ENCODE data around the gene CENPN.

The CENPN gene

DNA sequence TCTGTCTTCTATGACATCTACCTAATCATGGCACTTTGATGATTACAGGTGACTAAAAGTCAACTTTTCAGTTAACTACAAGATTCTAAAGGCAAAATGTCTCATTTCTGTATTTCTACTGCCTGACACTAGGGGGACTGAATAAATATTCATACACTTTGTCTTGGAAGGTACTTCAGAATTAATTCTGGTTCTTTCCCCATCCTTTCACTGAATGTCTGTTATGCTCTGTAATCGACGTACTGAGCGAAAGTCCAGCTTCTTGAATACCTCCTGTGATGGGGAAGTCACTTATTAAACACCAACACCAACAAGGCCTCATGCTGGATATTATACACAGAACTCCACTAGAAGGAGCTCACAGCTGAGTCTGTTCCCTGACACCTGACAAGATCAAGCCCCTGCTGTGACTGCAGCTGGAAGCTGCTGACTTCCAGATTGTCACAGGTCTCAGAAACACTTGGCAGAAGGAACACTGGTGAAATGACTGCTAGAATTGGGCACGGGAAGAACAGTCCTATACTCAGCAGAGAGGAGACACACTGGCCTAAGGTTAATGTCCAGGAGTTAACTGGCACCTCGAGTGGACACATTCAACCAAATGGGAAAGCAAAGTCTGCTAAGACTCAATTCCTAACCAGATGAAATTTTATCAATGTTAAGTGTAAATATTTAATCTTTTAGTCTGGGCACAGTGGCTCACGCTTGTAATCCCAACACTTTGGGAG, 32.2 kb upstream of the CENPN start:
- H3K9ac ChIP-seq (ENCODE audit: low read depth in 1 of 2, low read length in 2 of 2) = no peak overlapping the region
- H3K36me3 ChIP-seq (ENCODE audit: control insufficient read depth in 2 of 2, insufficient read depth in 2 of 2, low read length in 2 of 2) = peaks cover 3 to 5% of the 10 kb centered on the region in 2 donors
- H3K4me1 ChIP-seq (ENCODE audit: control insufficient read depth in 2 of 2, insufficient read depth in 2 of 2, low read length in 2 of 2) = peaks cover 0 to 3% of the 10 kb centered on the region in 2 donors
- no peak overlapping the region for H3K4me3 ChIP-seq (ENCODE audit: low read length in 2 of 2)
- no peak overlapping the region for H3K27ac ChIP-seq (ENCODE audit: low read depth in 2 of 2, low read length in 2 of 2)
- no peaks in the 10 kb centered on the region for H3K27me3 ChIP-seq (ENCODE audit: control insufficient read depth in 2 of 2, insufficient read depth in 2 of 2, low read length in 2 of 2)
- H3K9me3 ChIP-seq (ENCODE audit: control insufficient read depth in 2 of 2, low read length in 2 of 2) = no peaks in the 10 kb centered on the region

GRCh38 chr16:80976946-80977345, 30.1 kb upstream of the CENPN start:
- H3K9ac ChIP-seq (ENCODE audit: low read depth in 1 of 2, low read length in 2 of 2) = no peak overlapping the region
- H3K4me1 ChIP-seq (ENCODE audit: control insufficient read depth in 2 of 2, insufficient read depth in 2 of 2, low read length in 2 of 2) = peaks cover 3% of the 10 kb centered on the region in 2 donors
- no peaks in the 10 kb centered on the region for H3K9me3 ChIP-seq (ENCODE audit: control insufficient read depth in 2 of 2, low read length in 2 of 2)
- no peaks in the 10 kb centered on the region for H3K27me3 ChIP-seq (ENCODE audit: control insufficient read depth in 2 of 2, insufficient read depth in 2 of 2, low read length in 2 of 2)
- H3K4me3 ChIP-seq (ENCODE audit: low read length in 2 of 2) = no peak overlapping the region
- peaks cover 5 to 6% of the 10 kb centered on the region in 2 donors for H3K36me3 ChIP-seq (ENCODE audit: control insufficient read depth in 2 of 2, insufficient read depth in 2 of 2, low read length in 2 of 2)
- H3K27ac ChIP-seq (ENCODE audit: low read depth in 2 of 2, low read length in 2 of 2) = no peak overlapping the region

DNA sequence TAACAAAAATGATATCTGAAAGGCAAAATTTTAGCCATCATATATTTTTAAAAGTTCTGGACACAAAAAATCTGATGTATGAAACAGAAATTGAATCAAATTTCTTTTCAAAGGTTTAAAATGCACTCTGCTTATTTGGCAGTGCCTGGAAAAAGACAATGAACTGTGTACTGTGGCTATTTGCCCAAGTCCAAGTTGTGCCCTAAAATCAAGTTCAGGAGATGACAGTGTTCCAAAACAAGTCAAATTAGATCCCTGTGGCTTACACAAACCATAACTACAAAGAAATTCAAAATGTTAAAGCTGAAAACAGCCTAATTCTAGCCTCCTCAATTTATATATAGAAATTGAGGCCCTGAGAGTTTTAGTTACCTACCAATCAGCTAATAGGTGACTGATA, 25.9 kb upstream of the CENPN start:
- Histone ChIP-seq H3K9ac (ENCODE audit: low read depth in 1 of 2, low read length in 2 of 2) (no peak overlapping the region), H3K4me1 (ENCODE audit: control insufficient read depth in 2 of 2, insufficient read depth in 2 of 2, low read length in 2 of 2) (peaks cover 3 to 11% of the 10 kb centered on the region in 2 donors), H3K36me3 (ENCODE audit: control insufficient read depth in 2 of 2, insufficient read depth in 2 of 2, low read length in 2 of 2) (peaks cover 3% of the 10 kb centered on the region in 2 donors), H3K27me3 (ENCODE audit: control insufficient read depth in 2 of 2, insufficient read depth in 2 of 2, low read length in 2 of 2) (no peaks in the 10 kb centered on the region), H3K27ac (ENCODE audit: low read depth in 2 of 2, low read length in 2 of 2) (no peak overlapping the region), H3K4me3 (ENCODE audit: low read length in 2 of 2) (no peak overlapping the region), H3K9me3 (ENCODE audit: control insufficient read depth in 2 of 2, low read length in 2 of 2) (no peaks in the 10 kb centered on the region)

DNA sequence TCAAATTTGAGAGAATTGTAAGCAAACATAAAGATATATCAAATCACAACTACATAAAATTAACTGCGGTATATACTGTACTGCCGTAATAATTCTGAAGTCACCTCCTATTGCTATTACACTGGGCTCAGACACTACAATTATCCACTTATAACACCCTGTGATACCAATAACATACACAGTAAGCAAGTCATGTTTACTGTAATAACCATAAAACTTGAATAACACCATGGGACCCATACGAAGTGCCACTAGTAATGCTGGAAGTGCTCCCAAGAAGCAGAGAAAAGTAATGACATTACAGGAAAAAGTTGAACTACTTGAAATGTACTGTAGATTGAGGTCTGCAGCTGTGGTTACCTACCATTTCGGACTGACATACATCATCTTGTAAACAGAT, 24.4 kb upstream of the CENPN start:
- H3K4me3 ChIP-seq (ENCODE audit: low read length in 2 of 2) = no peak overlapping the region
- no peaks in the 10 kb centered on the region for H3K9me3 ChIP-seq (ENCODE audit: control insufficient read depth in 2 of 2, low read length in 2 of 2)
- peaks cover 3 to 8% of the 10 kb centered on the region in 2 donors for H3K4me1 ChIP-seq (ENCODE audit: control insufficient read depth in 2 of 2, insufficient read depth in 2 of 2, low read length in 2 of 2)
- no peak overlapping the region for H3K9ac ChIP-seq (ENCODE audit: low read depth in 1 of 2, low read length in 2 of 2)
- peaks cover 3% of the 10 kb centered on the region in 2 donors for H3K36me3 ChIP-seq (ENCODE audit: control insufficient read depth in 2 of 2, insufficient read depth in 2 of 2, low read length in 2 of 2)
- H3K27me3 ChIP-seq (ENCODE audit: control insufficient read depth in 2 of 2, insufficient read depth in 2 of 2, low read length in 2 of 2) = no peaks in the 10 kb centered on the region
- H3K27ac ChIP-seq (ENCODE audit: low read depth in 2 of 2, low read length in 2 of 2) = no peak overlapping the region

DNA sequence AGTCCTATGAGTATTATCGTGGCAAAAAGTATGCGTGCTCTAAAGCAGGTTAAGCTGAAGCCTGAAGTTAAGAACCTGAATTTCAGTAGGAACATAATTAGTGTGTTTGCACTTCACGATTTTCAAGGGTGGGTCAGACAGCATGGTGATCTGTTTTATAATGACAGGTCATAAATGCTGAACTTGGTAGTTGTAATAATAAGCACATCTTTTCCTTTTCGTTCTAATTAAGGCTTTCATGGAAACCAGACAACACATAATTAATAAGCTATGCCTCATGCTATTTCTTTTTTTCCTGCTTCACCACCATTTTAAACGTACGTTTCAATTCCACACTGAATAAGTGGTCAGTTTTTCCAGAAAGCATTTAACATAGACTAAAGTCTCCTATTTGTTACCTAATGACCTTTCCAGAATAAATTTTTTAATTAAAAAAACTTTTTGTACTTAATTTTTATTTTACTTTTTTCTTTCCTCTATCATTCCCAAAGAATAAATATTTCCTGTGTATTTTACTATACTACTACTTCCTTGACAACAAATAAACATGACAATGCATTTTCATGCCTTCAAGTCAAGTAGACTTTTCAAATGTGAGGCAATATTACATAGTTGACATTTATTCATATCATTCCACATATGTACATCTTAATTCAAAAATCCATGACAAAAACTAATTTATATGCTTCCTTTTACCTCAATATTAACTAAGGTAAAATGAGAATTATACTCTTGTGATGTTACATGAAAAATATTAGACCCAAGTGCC, 22.7 kb upstream of the CENPN start:
- no peaks in the 10 kb centered on the region for H3K9me3 ChIP-seq (ENCODE audit: control insufficient read depth in 2 of 2, low read length in 2 of 2)
- no peak overlapping the region for H3K27ac ChIP-seq (ENCODE audit: low read depth in 2 of 2, low read length in 2 of 2)
- no peaks in the 10 kb centered on the region for H3K27me3 ChIP-seq (ENCODE audit: control insufficient read depth in 2 of 2, insufficient read depth in 2 of 2, low read length in 2 of 2)
- H3K36me3 ChIP-seq (ENCODE audit: control insufficient read depth in 2 of 2, insufficient read depth in 2 of 2, low read length in 2 of 2) = peaks cover 3 to 4% of the 10 kb centered on the region in 2 donors
- H3K4me3 ChIP-seq (ENCODE audit: low read length in 2 of 2) = no peak overlapping the region
- H3K4me1 ChIP-seq (ENCODE audit: control insufficient read depth in 2 of 2, insufficient read depth in 2 of 2, low read length in 2 of 2) = peaks cover 3 to 8% of the 10 kb centered on the region in 2 donors
- no peak overlapping the region for H3K9ac ChIP-seq (ENCODE audit: low read depth in 1 of 2, low read length in 2 of 2)

- Histone ChIP-seq H3K4me1 (ENCODE audit: control insufficient read depth in 2 of 2, insufficient read depth in 2 of 2, low read length in 2 of 2) (peaks cover 2 to 8% of the 10 kb centered on the region in 2 donors), H3K9me3 (ENCODE audit: control insufficient read depth in 2 of 2, low read length in 2 of 2) (no peaks in the 10 kb centered on the region), H3K4me3 (ENCODE audit: low read length in 2 of 2) (no peak overlapping the region), H3K36me3 (ENCODE audit: control insufficient read depth in 2 of 2, insufficient read depth in 2 of 2, low read length in 2 of 2) (peaks cover 2 to 4% of the 10 kb centered on the region in 2 donors), H3K27ac (ENCODE audit: low read depth in 2 of 2, low read length in 2 of 2) (no peak overlapping the region), H3K27me3 (ENCODE audit: control insufficient read depth in 2 of 2, insufficient read depth in 2 of 2, low read length in 2 of 2) (no peaks in the 10 kb centered on the region), H3K9ac (ENCODE audit: low read depth in 1 of 2, low read length in 2 of 2) (no peak overlapping the region)
These were observed 21.4 kb upstream of the CENPN start for GRCh38 chr16:80985611-80986010.

- Histone ChIP-seq H3K36me3 (ENCODE audit: control insufficient read depth in 2 of 2, insufficient read depth in 2 of 2, low read length in 2 of 2) (peaks cover 0 to 7% of the 10 kb centered on the region in 2 donors), H3K27ac (ENCODE audit: low read depth in 2 of 2, low read length in 2 of 2) (no peak overlapping the region), H3K9me3 (ENCODE audit: control insufficient read depth in 2 of 2, low read length in 2 of 2) (no peaks in the 10 kb centered on the region), H3K4me1 (ENCODE audit: control insufficient read depth in 2 of 2, insufficient read depth in 2 of 2, low read length in 2 of 2) (peaks cover 0 to 8% of the 10 kb centered on the region in 2 donors), H3K9ac (ENCODE audit: low read depth in 1 of 2, low read length in 2 of 2) (no peak overlapping the region), H3K27me3 (ENCODE audit: control insufficient read depth in 2 of 2, insufficient read depth in 2 of 2, low read length in 2 of 2) (no peaks in the 10 kb centered on the region), H3K4me3 (ENCODE audit: low read length in 2 of 2) (no peak overlapping the region)
These were observed 20.5 kb upstream of the CENPN start for GRCh38 chr16:80986557-80986956.

DNA sequence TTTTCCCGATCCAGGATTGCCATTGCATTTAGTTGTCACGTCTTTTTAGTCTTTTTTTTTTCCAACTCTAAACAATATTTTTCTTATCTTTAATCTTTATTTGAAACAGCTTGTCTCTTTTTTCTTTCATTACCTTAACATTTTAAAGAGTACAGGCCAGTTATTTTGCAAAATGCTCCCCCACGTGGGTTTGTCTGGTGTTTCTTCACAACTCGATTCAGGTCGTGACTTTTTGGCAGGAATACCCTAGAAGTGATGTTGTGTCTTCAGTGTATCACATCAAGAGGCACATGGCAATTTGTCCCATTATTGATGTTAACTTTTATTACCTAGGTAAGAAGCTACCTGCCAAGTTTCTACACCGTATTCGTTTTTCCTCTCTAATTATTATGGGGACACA, 18.3 kb upstream of the CENPN start:
- Histone ChIP-seq H3K9me3 (ENCODE audit: control insufficient read depth in 2 of 2, low read length in 2 of 2) (no peaks in the 10 kb centered on the region), H3K9ac (ENCODE audit: low read depth in 1 of 2, low read length in 2 of 2) (no peak overlapping the region), H3K36me3 (ENCODE audit: control insufficient read depth in 2 of 2, insufficient read depth in 2 of 2, low read length in 2 of 2) (peaks cover 0 to 10% of the 10 kb centered on the region in 2 donors), H3K27me3 (ENCODE audit: control insufficient read depth in 2 of 2, insufficient read depth in 2 of 2, low read length in 2 of 2) (no peaks in the 10 kb centered on the region), H3K4me3 (ENCODE audit: low read length in 2 of 2) (no peak overlapping the region), H3K4me1 (ENCODE audit: control insufficient read depth in 2 of 2, insufficient read depth in 2 of 2, low read length in 2 of 2) (peaks cover 0 to 3% of the 10 kb centered on the region in 2 donors), H3K27ac (ENCODE audit: low read depth in 2 of 2, low read length in 2 of 2) (no peak overlapping the region)

DNA sequence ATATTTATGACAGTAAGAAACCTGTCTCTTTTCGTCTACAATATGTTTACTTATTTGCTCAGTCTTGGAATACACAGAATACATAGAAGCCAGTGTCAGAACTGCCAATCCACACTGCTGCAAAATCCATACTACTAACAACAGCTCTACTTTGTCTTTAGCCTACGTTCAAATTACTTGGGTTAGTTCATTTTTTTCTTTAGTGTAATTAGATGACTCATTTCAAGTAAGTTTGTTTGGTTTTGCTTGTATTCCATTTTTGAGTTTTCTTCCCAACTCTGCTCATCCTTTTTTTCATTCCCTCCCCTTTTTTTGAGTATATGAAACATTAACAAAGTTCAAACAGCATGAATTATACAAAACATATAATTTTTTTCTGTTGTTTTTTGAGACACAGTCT, 17.2 kb upstream of the CENPN start:
- Histone ChIP-seq H3K9ac (ENCODE audit: low read depth in 1 of 2, low read length in 2 of 2) (no peak overlapping the region), H3K9me3 (ENCODE audit: control insufficient read depth in 2 of 2, low read length in 2 of 2) (no peaks in the 10 kb centered on the region), H3K4me3 (ENCODE audit: low read length in 2 of 2) (no peak overlapping the region), H3K4me1 (ENCODE audit: control insufficient read depth in 2 of 2, insufficient read depth in 2 of 2, low read length in 2 of 2) (peaks cover 3% of the 10 kb centered on the region in 2 donors), H3K27ac (ENCODE audit: low read depth in 2 of 2, low read length in 2 of 2) (no peak overlapping the region), H3K27me3 (ENCODE audit: control insufficient read depth in 2 of 2, insufficient read depth in 2 of 2, low read length in 2 of 2) (no peaks in the 10 kb centered on the region), H3K36me3 (ENCODE audit: control insufficient read depth in 2 of 2, insufficient read depth in 2 of 2, low read length in 2 of 2) (peaks cover 0 to 10% of the 10 kb centered on the region in 2 donors)

DNA sequence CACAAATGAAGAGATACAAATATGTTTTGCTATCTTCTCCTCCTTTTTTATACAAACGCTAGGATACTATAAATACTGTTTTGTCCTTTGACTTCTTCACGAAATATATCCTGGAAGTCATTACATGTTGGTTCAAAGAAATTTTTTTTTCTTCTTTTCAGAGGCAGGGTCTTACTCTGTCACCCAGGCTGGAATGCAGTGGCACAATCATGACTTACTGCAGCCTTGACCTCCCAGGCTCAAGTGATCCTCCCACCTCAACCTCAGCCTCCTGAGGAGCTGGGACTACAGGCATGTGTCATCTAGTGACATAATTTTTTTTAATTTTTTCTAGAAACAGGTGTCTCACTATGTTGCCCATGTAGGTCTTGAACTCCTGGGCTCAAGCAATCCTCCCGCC, 16.4 kb upstream of the CENPN start:
- peaks cover 0 to 10% of the 10 kb centered on the region in 2 donors for H3K36me3 ChIP-seq (ENCODE audit: control insufficient read depth in 2 of 2, insufficient read depth in 2 of 2, low read length in 2 of 2)
- peaks cover 3 to 5% of the 10 kb centered on the region in 2 donors for H3K4me1 ChIP-seq (ENCODE audit: control insufficient read depth in 2 of 2, insufficient read depth in 2 of 2, low read length in 2 of 2)

More for the DNA sequence above, 16.4 kb upstream of the CENPN start:
- H3K9ac ChIP-seq (ENCODE audit: low read depth in 1 of 2, low read length in 2 of 2) = no peak overlapping the region
- H3K4me3 ChIP-seq (ENCODE audit: low read length in 2 of 2) = no peak overlapping the region
- H3K9me3 ChIP-seq (ENCODE audit: control insufficient read depth in 2 of 2, low read length in 2 of 2) = no peaks in the 10 kb centered on the region
- no peaks in the 10 kb centered on the region for H3K27me3 ChIP-seq (ENCODE audit: control insufficient read depth in 2 of 2, insufficient read depth in 2 of 2, low read length in 2 of 2)
- no peak overlapping the region for H3K27ac ChIP-seq (ENCODE audit: low read depth in 2 of 2, low read length in 2 of 2)

Data from mucosa of rectum (tissue), 2 donors.